SK-N-SH (cell line): ENCODE data around the gene ATP11B. TPM values are rescaled to one million over a fixed set of nuclear protein-coding genes. Genes with fewer than 3 reads are reported as not detected.

Experiments
- CTCF ChIA-PET: fragments of 300-600, 350-600 bp; formaldehyde crosslinking; extraction: SDS; loops from one replicate; lab custom pipeline; 2021; lab: Yijun Ruan, JAX
- POLR2A ChIA-PET: fragments of 350-600 bp; sonication (Branson Sonifier 250); formaldehyde crosslinking; extraction: SDS; loops from one replicate; lab custom pipeline; 2020; ENCODE audit warnings: antibody characterized with exemption, inconsistent platforms; lab: Yijun Ruan, JAX
- DNase-seq: peaks from one replicate; pipeline ENCODE4 v3.0.0; 2012
- H2AFZ ChIP-seq: fragments of 200-600 bp; sonication (generic); 2 replicates; pipeline ENCODE4 v1.8.1; 2016; ENCODE audit warnings: antibody characterized with exemption, mild to moderate bottlenecking, low read depth
- H3F3A ChIP-seq: fragments of 200-600 bp; sonication (generic); replicated peaks from 2 replicates; pipeline ENCODE3; 2016; ENCODE audit warnings: antibody characterized with exemption, mild to moderate bottlenecking; ENCODE audit not compliant: insufficient read depth
- H3K27ac ChIP-seq, 2 experiments: fragments of 200-500 bp in 1 of 2; fragments of 200-600 bp in 1 of 2; sonication (Bioruptor generic) in 1 of 2; sonication (generic), shearing (Covaris generic) in 1 of 2; 2 replicates each; pipeline versions ENCODE4 v1.5.1 to v1.6.1; 2014 to 2016; ENCODE audit warnings: low read depth in 2 of 2, inconsistent platforms in 1 of 2, low read length in 1 of 2, mild to moderate bottlenecking in 1 of 2, mixed read lengths in 1 of 2
- H3K27me3 ChIP-seq: fragments of 200-600 bp; sonication (generic), shearing (Covaris generic); 2 replicates; pipeline ENCODE4 v1.6.1; 2016; ENCODE audit warnings: mixed run types; ENCODE audit not compliant: insufficient read depth
- H3K36me3 ChIP-seq, 2 experiments: fragments of 200-500 bp in 1 of 2; fragments of 200-600 bp in 1 of 2; sonication (Bioruptor generic) in 1 of 2; sonication (generic) in 1 of 2; replicated peaks in 1 of 2; 2 replicates each; pipeline versions ENCODE3 to v1.5.1; 2014 to 2016; ENCODE audit warnings: low read length in 1 of 2, mild to moderate bottlenecking in 1 of 2; ENCODE audit not compliant: insufficient read depth in 2 of 2, control insufficient read depth in 1 of 2
- H3K4me1 ChIP-seq, 2 experiments: fragments of 200-500 bp in 1 of 2; fragments of 200-600 bp in 1 of 2; sonication (Bioruptor generic) in 1 of 2; sonication (generic), shearing (Covaris generic) in 1 of 2; 2 replicates each; pipeline versions ENCODE4 v1.5.1 to v1.6.1; 2014 to 2016; ENCODE audit warnings: low read depth in 1 of 2, low read length in 1 of 2, mixed run types in 1 of 2; ENCODE audit not compliant: insufficient read depth in 2 of 2, control insufficient read depth in 1 of 2
- H3K4me2 ChIP-seq: fragments of 200-600 bp; sonication (generic), shearing (Covaris generic); 2 replicates; pipeline ENCODE4 v1.6.1; 2017; ENCODE audit warnings: mixed run types
- H3K4me3 ChIP-seq, 2 experiments: fragments of 200-500 bp in 1 of 2; fragments of 200-600 bp in 1 of 2; sonication (Bioruptor generic) in 1 of 2; sonication (generic), shearing (Covaris generic) in 1 of 2; 2 replicates each; pipeline versions ENCODE4 v1.5.1 to v1.8.1; 2014 to 2016; ENCODE audit warnings: low read depth in 2 of 2, inconsistent platforms in 1 of 2, low read length in 1 of 2, mild to moderate bottlenecking in 1 of 2, mixed read lengths in 1 of 2, moderate library complexity in 1 of 2
- H3K79me2 ChIP-seq: fragments of 200-600 bp; sonication (generic); 2 replicates; pipeline ENCODE4 v1.8.1; 2017; ENCODE audit warnings: mild to moderate bottlenecking; ENCODE audit not compliant: insufficient read depth
- H3K9ac ChIP-seq: fragments of 200-600 bp; sonication (generic); 2 replicates; pipeline ENCODE4 v1.6.1; 2017; ENCODE audit warnings: mixed run types
- H3K9me2 ChIP-seq: fragments of 200-600 bp; sonication (generic); 2 replicates; pipeline ENCODE4 v1.6.1; 2017; ENCODE audit warnings: mixed run types
- H3K9me3 ChIP-seq: fragments of 200-600 bp; sonication (generic); 2 replicates; pipeline ENCODE4 v1.6.1; 2017; ENCODE audit warnings: mixed run types, mild to moderate bottlenecking, moderate library complexity
- H4K20me1 ChIP-seq: fragments of 200-600 bp; sonication (generic); 2 replicates; pipeline ENCODE4 v1.6.1; 2017; ENCODE audit warnings: mild to moderate bottlenecking, mixed run types; ENCODE audit not compliant: insufficient read depth
- CHD2 ChIP-seq: fragments of 150-350 bp; IDR thresholded peaks from 2 replicates; pipeline ENCODE4 v1.6.1; 2018; ENCODE audit warnings: low read length; ENCODE audit not compliant: partially characterized antibody
- ELF1 ChIP-seq: IDR thresholded peaks from 2 replicates; pipeline ENCODE4 v1.4.0; 2012
- EP300 ChIP-seq, 2 experiments: IDR thresholded peaks; 2 replicates each; pipeline versions ENCODE4 v1.4.0 to v1.6.1; 2012; ENCODE audit warnings: borderline replicate concordance in 1 of 2, low read depth in 1 of 2, low read length in 1 of 2
- EZH2phosphoT487 ChIP-seq: fragments of 200-600 bp; sonication (generic); IDR thresholded peaks from 2 replicates; pipeline ENCODE4 v1.6.1; 2017; ENCODE audit warnings: low read depth, mixed run types, mild to moderate bottlenecking, antibody characterized with exemption, moderate library complexity, borderline replicate concordance
- FOSL2 ChIP-seq: IDR thresholded peaks from 2 replicates; pipeline ENCODE4 v1.4.0; 2012; ENCODE audit warnings: low read depth, mild to moderate bottlenecking, moderate library complexity, borderline replicate concordance
- FOXM1 ChIP-seq: IDR thresholded peaks from 2 replicates; pipeline ENCODE4 v1.4.0; 2012; ENCODE audit warnings: low read depth, mild to moderate bottlenecking
- MEF2A ChIP-seq: IDR thresholded peaks from 2 replicates; pipeline ENCODE4 v1.4.0; 2012; ENCODE audit warnings: low read depth, borderline replicate concordance
- NRF1 ChIP-seq: IDR thresholded peaks from 2 replicates; pipeline ENCODE4 v1.6.1; 2012; ENCODE audit warnings: low read depth, mild to moderate bottlenecking, low read length
- RFX5 ChIP-seq: IDR thresholded peaks from 2 replicates; pipeline ENCODE4 v1.6.1; 2012; ENCODE audit warnings: mild to moderate bottlenecking, improper control_type of control experiment, low read length
- RXRA ChIP-seq: IDR thresholded peaks from 2 replicates; pipeline ENCODE4 v1.4.0; 2012; ENCODE audit warnings: low read depth, mild to moderate bottlenecking, borderline replicate concordance
- SIN3A ChIP-seq: IDR thresholded peaks from 2 replicates; pipeline ENCODE4 v1.6.1; 2012; ENCODE audit warnings: low read depth, mild to moderate bottlenecking, low read length, moderate library complexity, borderline replicate concordance
- SMC3 ChIP-seq: IDR thresholded peaks from 2 replicates; pipeline ENCODE4 v1.6.1; 2012; ENCODE audit warnings: low read depth, low read length, improper control_type of control experiment
- TAF1 ChIP-seq: IDR thresholded peaks from 2 replicates; pipeline ENCODE4 v1.6.1; 2012; ENCODE audit warnings: low read depth, mild to moderate bottlenecking, low read length, moderate library complexity, borderline replicate concordance
- USF1 ChIP-seq: IDR thresholded peaks from 2 replicates; pipeline ENCODE4 v1.4.0; 2012; ENCODE audit warnings: low read depth, borderline replicate concordance
- USF2 ChIP-seq: fragments of 150-350 bp; IDR thresholded peaks from 2 replicates; pipeline ENCODE4 v1.6.1; 2017; ENCODE audit warnings: antibody characterized with exemption, low read length, low read depth, borderline replicate concordance
- YY1 ChIP-seq: IDR thresholded peaks from 2 replicates; pipeline ENCODE4 v1.4.0; 2012; ENCODE audit warnings: low read depth, mild to moderate bottlenecking
- WGBS: methylation state at CpG from one replicate; pipeline ENCODE4 v1.1.6; 2017; ENCODE audit warnings: low lambda C conversion rate; 5-methylcytosine and 5-hydroxymethylcytosine counted together
- polyA plus RNA-seq, 3 experiments: library from polyadenylated mRNA; depleted of rRNA; stranded (reverse); fragments of >200 nt; gene quantifications; 2 replicates each; pipeline ENCODE4 v1.2.3, GENCODE V29; 2012
- TF ChIP-seq, protein P1 (sequence below): fragments of 150-350 bp; IDR thresholded peaks from 2 replicates; pipeline ENCODE4 v1.6.1; 2016; ENCODE audit warnings: mild to moderate bottlenecking, low read depth, low read length
- TF ChIP-seq, protein P2 (sequence below): IDR thresholded peaks from 2 replicates; pipeline ENCODE4 v1.4.0; 2012; ENCODE audit warnings: low read depth
- TF ChIP-seq, protein P3 (sequence below): IDR thresholded peaks from 2 replicates; pipeline ENCODE4 v1.6.1; 2012; ENCODE audit warnings: mild to moderate bottlenecking, low read depth, low read length, moderate library complexity
- TF ChIP-seq, protein P4 (sequence below): IDR thresholded peaks from 2 replicates; pipeline ENCODE4 v1.4.0; 2012; ENCODE audit warnings: low read depth, borderline replicate concordance

ATP11B gene
- polyA plus RNA-seq, 1 of the 3 experiments (the other 2 are of a cell fraction): 8.7 TPM

DNA sequence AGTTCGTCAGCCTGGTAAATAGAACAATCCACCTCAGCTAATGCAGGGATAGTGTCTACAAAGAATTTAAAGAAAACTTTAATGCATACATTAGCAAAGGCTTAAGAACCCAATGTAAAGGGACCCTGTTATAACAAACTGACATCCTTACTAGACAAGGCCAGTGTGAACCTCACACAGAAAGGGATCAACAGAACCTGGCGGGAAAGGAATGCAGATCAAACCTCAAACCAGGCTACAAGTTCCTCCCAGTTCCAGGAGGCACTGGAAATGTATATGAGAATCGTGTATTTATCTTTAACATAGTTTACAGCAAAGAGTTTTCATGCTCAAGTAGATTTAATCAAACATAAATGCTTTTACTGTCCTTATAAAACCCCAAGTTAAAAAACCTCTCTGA lies 37.6 kb upstream of the ATP11B start:
- no peaks in the 10 kb centered on the region for H4K20me1 ChIP-seq
- H3K4me1 ChIP-seq: peaks cover 0 to 17% of the 10 kb centered on the region in 2 experiments; a peak in 1 of 4 replicates
- TF ChIP-seq, protein P1, sequence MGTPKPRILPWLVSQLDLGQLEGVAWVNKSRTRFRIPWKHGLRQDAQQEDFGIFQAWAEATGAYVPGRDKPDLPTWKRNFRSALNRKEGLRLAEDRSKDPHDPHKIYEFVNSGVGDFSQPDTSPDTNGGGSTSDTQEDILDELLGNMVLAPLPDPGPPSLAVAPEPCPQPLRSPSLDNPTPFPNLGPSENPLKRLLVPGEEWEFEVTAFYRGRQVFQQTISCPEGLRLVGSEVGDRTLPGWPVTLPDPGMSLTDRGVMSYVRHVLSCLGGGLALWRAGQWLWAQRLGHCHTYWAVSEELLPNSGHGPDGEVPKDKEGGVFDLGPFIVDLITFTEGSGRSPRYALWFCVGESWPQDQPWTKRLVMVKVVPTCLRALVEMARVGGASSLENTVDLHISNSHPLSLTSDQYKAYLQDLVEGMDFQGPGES: no peak
- TF ChIP-seq SMC3 (no peak), ELF1 (no peak), EP300 (IDR thresholded peaks at IDR 0.05; ENCODE audit: borderline replicate concordance in 1 of 2, low read depth in 1 of 2, low read length in 1 of 2) (no peak), CHD2 (no peak), RXRA (no peak), YY1 (no peak), MEF2A (no peak), SIN3A (no peak), FOSL2 (no peak), RFX5 (no peak), USF1 (no peak), USF2 (no peak), TAF1 (no peak), EZH2phosphoT487 (no peak), NRF1 (no peak), FOXM1 (no peak)
- TF ChIP-seq, protein P2, sequence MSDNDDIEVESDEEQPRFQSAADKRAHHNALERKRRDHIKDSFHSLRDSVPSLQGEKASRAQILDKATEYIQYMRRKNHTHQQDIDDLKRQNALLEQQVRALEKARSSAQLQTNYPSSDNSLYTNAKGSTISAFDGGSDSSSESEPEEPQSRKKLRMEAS: no peak
- TF ChIP-seq, protein P3, sequence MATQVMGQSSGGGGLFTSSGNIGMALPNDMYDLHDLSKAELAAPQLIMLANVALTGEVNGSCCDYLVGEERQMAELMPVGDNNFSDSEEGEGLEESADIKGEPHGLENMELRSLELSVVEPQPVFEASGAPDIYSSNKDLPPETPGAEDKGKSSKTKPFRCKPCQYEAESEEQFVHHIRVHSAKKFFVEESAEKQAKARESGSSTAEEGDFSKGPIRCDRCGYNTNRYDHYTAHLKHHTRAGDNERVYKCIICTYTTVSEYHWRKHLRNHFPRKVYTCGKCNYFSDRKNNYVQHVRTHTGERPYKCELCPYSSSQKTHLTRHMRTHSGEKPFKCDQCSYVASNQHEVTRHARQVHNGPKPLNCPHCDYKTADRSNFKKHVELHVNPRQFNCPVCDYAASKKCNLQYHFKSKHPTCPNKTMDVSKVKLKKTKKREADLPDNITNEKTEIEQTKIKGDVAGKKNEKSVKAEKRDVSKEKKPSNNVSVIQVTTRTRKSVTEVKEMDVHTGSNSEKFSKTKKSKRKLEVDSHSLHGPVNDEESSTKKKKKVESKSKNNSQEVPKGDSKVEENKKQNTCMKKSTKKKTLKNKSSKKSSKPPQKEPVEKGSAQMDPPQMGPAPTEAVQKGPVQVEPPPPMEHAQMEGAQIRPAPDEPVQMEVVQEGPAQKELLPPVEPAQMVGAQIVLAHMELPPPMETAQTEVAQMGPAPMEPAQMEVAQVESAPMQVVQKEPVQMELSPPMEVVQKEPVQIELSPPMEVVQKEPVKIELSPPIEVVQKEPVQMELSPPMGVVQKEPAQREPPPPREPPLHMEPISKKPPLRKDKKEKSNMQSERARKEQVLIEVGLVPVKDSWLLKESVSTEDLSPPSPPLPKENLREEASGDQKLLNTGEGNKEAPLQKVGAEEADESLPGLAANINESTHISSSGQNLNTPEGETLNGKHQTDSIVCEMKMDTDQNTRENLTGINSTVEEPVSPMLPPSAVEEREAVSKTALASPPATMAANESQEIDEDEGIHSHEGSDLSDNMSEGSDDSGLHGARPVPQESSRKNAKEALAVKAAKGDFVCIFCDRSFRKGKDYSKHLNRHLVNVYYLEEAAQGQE: no peak
- TF ChIP-seq, protein P4, sequence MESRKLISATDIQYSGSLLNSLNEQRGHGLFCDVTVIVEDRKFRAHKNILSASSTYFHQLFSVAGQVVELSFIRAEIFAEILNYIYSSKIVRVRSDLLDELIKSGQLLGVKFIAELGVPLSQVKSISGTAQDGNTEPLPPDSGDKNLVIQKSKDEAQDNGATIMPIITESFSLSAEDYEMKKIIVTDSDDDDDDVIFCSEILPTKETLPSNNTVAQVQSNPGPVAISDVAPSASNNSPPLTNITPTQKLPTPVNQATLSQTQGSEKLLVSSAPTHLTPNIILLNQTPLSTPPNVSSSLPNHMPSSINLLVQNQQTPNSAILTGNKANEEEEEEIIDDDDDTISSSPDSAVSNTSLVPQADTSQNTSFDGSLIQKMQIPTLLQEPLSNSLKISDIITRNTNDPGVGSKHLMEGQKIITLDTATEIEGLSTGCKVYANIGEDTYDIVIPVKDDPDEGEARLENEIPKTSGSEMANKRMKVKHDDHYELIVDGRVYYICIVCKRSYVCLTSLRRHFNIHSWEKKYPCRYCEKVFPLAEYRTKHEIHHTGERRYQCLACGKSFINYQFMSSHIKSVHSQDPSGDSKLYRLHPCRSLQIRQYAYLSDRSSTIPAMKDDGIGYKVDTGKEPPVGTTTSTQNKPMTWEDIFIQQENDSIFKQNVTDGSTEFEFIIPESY: no peak
- TF ChIP-seq, all 33 proteins: peak for 0
- WGBS: 73% methylated on average over 3 of the region's 3 CpGs
- Histone ChIP-seq H3F3A (peaks cover 12% of the 10 kb centered on the region), H2AFZ (peak overlapping the region; percentile 40; the same call in 1 of the 2 replicates), H3K9ac (no peak overlapping the region), H3K4me2 (no peak overlapping the region), H3K27ac (peak overlapping the region; percentile 34 to 43; a peak in 2 of 4 replicates), H3K36me3 (no peaks in the 10 kb centered on the region), H3K79me2 (no peaks in the 10 kb centered on the region), H3K9me2 (no peaks in the 10 kb centered on the region), H3K4me3 (no peak overlapping the region), H3K9me3 (no peaks in the 10 kb centered on the region), H3K27me3 (no peaks in the 10 kb centered on the region)
- CTCF ChIA-PET: no interaction called here
- DNase-seq: no peak
- POLR2A ChIA-PET: no interaction called here
